ENCODE data around the gene MTSS2. TPM values are rescaled to one million over a fixed set of nuclear protein-coding genes. Genes with fewer than 3 reads are reported as not detected.
A peak's percentile ranks its signal among the peaks of the same experiment; 100 is the strongest.

The MTSS2 gene
- total RNA-seq, 1 donor, result 56.5 TPM

DNA sequence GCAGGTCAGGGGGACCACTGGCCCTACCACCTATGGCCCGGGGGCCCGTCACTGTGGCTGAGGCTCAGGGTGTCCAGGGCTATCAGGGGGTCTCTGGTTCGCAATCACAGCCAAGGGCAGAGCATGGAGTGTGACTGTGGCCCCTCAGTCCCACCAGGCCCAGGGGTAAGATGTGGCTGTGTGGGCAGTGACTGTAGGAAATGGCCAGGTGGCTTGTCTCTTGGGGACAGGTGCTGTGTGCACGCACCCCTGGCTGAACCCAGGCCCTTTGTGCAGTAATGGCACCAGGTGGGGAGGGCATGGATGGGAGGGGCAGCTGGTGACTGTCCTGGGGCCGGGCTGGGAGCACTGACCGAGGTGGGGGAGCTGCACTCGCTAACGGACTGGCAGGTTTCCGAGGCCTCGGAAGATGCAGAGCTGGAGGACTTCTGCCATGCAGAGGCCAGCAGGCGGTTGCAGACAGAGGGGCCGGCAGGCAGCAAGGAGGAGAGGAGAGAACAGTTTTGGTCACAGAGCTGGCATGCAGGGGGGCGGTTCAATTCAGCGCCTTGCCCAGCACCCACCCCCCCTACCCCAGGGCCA is 20.6 kb downstream of the MTSS2 start:
- H3K4me1 ChIP-seq (ENCODE audit: insufficient read depth, low read length), result peaks cover 7% of the 10 kb centered on the region
- peak; percentile 43 for DNase-seq (ENCODE audit: insufficient read length, low spot score, missing footprints)
- H3K4me2 ChIP-seq (ENCODE audit: insufficient read depth, low read length), result no peak overlapping the region
- H4K20me1 ChIP-seq (ENCODE audit: insufficient read depth, low read length), result peaks cover 40% of the 10 kb centered on the region
- H2AFZ ChIP-seq (ENCODE audit: low read length), result no peak overlapping the region
- TF ChIP-seq, protein P1, sequence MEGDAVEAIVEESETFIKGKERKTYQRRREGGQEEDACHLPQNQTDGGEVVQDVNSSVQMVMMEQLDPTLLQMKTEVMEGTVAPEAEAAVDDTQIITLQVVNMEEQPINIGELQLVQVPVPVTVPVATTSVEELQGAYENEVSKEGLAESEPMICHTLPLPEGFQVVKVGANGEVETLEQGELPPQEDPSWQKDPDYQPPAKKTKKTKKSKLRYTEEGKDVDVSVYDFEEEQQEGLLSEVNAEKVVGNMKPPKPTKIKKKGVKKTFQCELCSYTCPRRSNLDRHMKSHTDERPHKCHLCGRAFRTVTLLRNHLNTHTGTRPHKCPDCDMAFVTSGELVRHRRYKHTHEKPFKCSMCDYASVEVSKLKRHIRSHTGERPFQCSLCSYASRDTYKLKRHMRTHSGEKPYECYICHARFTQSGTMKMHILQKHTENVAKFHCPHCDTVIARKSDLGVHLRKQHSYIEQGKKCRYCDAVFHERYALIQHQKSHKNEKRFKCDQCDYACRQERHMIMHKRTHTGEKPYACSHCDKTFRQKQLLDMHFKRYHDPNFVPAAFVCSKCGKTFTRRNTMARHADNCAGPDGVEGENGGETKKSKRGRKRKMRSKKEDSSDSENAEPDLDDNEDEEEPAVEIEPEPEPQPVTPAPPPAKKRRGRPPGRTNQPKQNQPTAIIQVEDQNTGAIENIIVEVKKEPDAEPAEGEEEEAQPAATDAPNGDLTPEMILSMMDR (IDR thresholded peaks at IDR 0.05; ENCODE audit: extremely low read depth, low read depth, low read length), result no peak
- H3K79me2 ChIP-seq (ENCODE audit: insufficient read depth, low read length), result peaks cover 8% of the 10 kb centered on the region
- H3K27me3 ChIP-seq (ENCODE audit: insufficient read depth, low read length), result no peaks in the 10 kb centered on the region
- H3K27ac ChIP-seq (ENCODE audit: low read depth, low read length), result no peak overlapping the region
- no peaks in the 10 kb centered on the region for H3K9me3 ChIP-seq (ENCODE audit: low read depth, low read length)
- peaks cover 75% of the 10 kb centered on the region for H3K36me3 ChIP-seq (ENCODE audit: insufficient read depth, low read length)
- no peak overlapping the region for H3K4me3 ChIP-seq (ENCODE audit: insufficient read depth, low read length)

DNA sequence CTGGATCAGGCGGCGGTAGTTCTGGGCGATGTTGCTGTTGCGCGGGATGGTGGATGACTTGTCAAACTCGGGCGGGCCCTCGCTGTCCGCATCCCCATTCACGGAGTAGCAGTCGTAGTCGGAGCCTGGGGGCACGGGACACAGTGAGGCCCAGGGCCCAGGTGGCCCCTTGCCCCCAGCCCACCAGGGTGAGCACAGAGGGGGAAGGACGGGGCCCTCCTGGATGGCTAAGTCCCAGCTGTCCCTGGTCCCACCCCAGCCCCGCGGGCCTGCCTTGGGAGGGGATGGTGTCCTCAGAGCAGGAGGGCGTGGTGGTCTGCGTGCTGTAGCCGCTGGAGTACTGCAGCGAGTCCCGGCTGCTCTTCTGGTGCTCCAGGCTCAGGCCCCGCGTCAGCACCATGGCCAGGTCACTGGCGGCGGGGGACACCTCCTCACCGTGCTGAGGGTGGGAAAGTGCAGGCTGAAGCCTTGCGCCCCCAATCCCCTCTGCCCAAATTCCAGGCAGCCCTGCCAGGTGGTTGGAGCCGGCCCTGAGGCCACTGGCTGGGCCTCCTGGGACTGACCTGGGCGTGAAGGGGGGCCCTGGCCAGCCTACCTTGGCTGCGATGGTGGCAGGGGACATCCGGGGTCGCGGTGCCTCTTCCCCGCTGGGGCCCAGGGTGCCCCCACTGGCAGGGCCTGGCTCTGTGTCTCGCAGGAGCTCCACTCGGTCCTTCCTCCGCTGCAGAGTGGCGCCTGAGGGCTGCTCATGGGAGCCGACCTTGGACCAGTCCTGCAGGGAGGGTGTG is 21.3 kb downstream of the MTSS2 start:
- no peak overlapping the region for H3K27ac ChIP-seq (ENCODE audit: low read depth, low read length)
- H3K9me3 ChIP-seq (ENCODE audit: low read depth, low read length), result no peaks in the 10 kb centered on the region
- no peak overlapping the region for H2AFZ ChIP-seq (ENCODE audit: low read length)
- no peak overlapping the region for H3K4me2 ChIP-seq (ENCODE audit: insufficient read depth, low read length)
- H3K27me3 ChIP-seq (ENCODE audit: insufficient read depth, low read length), result no peaks in the 10 kb centered on the region
- H3K4me3 ChIP-seq (ENCODE audit: insufficient read depth, low read length), result no peak overlapping the region
- peaks cover 40% of the 10 kb centered on the region for H4K20me1 ChIP-seq (ENCODE audit: insufficient read depth, low read length)
- H3K36me3 ChIP-seq (ENCODE audit: insufficient read depth, low read length), result peaks cover 69% of the 10 kb centered on the region
- TF ChIP-seq, protein P1 (IDR thresholded peaks at IDR 0.05; ENCODE audit: extremely low read depth, low read depth, low read length), result no peak
- DNase-seq (ENCODE audit: insufficient read length, low spot score, missing footprints), result peak; percentile 83
- peaks cover 7% of the 10 kb centered on the region for H3K4me1 ChIP-seq (ENCODE audit: insufficient read depth, low read length)
- peaks cover 7% of the 10 kb centered on the region for H3K79me2 ChIP-seq (ENCODE audit: insufficient read depth, low read length)

DNA sequence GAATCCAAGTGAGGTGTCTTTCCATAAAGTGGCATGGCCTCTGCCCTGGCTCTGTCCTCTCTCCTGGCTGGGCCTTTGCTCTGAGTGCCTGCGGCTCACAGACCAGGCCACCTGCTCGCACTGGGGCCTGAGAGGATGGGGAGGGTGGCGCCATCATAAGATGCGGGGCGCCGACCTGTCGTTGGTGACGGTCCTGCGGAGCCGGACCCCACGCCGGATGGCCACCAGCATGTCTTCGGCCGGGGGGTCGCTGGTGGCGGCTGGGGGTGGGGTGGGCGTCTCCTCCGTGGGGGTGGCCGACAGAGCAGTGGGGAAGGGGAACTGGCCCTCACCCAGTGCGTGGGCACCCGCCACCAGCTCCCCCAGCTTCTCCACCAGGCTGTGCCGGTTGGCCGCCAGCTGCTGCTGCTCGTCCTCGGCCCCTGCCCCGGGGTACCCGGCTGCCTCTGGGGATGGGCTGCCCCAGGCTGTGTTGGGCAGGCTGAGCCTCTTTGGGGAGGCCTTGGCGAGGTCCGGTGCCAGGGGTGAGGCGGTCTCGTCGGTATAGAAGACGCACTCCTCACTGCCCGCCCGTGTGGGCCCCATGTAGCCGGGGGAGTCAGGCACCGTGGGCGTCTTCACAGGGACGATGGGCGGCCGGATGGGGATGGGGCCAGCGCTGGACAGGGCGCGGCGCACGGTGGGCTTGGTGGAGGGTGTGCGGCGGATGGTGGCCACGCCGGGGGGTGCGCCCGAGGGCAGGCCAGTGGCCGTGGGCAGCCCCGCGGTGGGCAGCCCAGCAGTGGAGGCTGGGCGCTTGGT is 22.1 kb downstream of the MTSS2 start:
- Histone ChIP-seq H3K79me2 (ENCODE audit: insufficient read depth, low read length) (peaks cover 7% of the 10 kb centered on the region), H3K36me3 (ENCODE audit: insufficient read depth, low read length) (peaks cover 62% of the 10 kb centered on the region)
- DNase-seq (ENCODE audit: insufficient read length, low spot score, missing footprints), result peak; percentile 52

More for the DNA sequence above, 22.1 kb downstream of the MTSS2 start:
- Histone ChIP-seq H4K20me1 (ENCODE audit: insufficient read depth, low read length) (peaks cover 40% of the 10 kb centered on the region), H2AFZ (ENCODE audit: low read length) (no peak overlapping the region), H3K9me3 (ENCODE audit: low read depth, low read length) (no peaks in the 10 kb centered on the region), H3K4me1 (ENCODE audit: insufficient read depth, low read length) (peaks cover 7% of the 10 kb centered on the region), H3K27me3 (ENCODE audit: insufficient read depth, low read length) (no peaks in the 10 kb centered on the region), H3K27ac (ENCODE audit: low read depth, low read length) (no peak overlapping the region), H3K4me2 (ENCODE audit: insufficient read depth, low read length) (no peak overlapping the region), H3K4me3 (ENCODE audit: insufficient read depth, low read length) (no peak overlapping the region)
- TF ChIP-seq, protein P1 (IDR thresholded peaks at IDR 0.05; ENCODE audit: extremely low read depth, low read depth, low read length), result no peak

Data from osteoblast (primary cell).